GM23338 (cell line): Measurements from ENCODE around the gene ST7L. TPM values are rescaled to one million over a fixed set of nuclear protein-coding genes. Genes with fewer than 3 reads are reported as not detected.

Experiments
- EZH2 ChIP-seq: fragments of 200-600 bp; sonication (generic); IDR thresholded peaks from one replicate; pipeline ENCODE4 v1.8.0; 2017; ENCODE audit warnings: antibody characterized with exemption, mild to moderate bottlenecking, low read depth; ENCODE audit not compliant: unreplicated experiment
- EZH2phosphoT487 ChIP-seq: fragments of 200-600 bp; sonication (generic); IDR thresholded peaks from one replicate; pipeline ENCODE4 v1.8.1; 2018; ENCODE audit warnings: antibody characterized with exemption; ENCODE audit not compliant: unreplicated experiment
- POLR2AphosphoS5 ChIP-seq: IDR thresholded peaks from 2 replicates; pipeline ENCODE4 v1.6.1; 2016; ENCODE audit warnings: antibody characterized with exemption, low read depth
- STAT1 ChIP-seq: IDR thresholded peaks from one replicate; pipeline ENCODE4 v1.6.1; 2016; ENCODE audit warnings: antibody characterized with exemption; ENCODE audit not compliant: unreplicated experiment
- polyA plus RNA-seq: library from polyadenylated mRNA; unstranded; fragments of >200 nt; fragmentation: Nextera tagmentation; extraction: Ambion mirVana; gene quantifications from 2 replicates; pipeline ENCODE4 v1.2.1, GENCODE V29; 2016
- total RNA-seq: library from RNA; depleted of rRNA; stranded (reverse); fragments of >200 nt; shearing (Covaris generic); gene quantifications from 2 replicates; pipeline ENCODE4 v1.2.3, GENCODE V29; 2014
- TF ChIP-seq, protein P1 (sequence below): fragments of 250-450 bp; sonication (Bioruptor Pico); IDR thresholded peaks from 2 replicates; pipeline ENCODE4 v1.5.0; 2020; ENCODE audit warnings: mild to moderate bottlenecking, moderate library complexity
- TF ChIP-seq, protein P2 (sequence below): IDR thresholded peaks from 2 replicates; pipeline ENCODE4 v1.6.1; 2016; ENCODE audit warnings: antibody characterized with exemption
- TF ChIP-seq, protein P3 (sequence below): IDR thresholded peaks from one replicate; pipeline ENCODE4 v1.6.1; 2018; ENCODE audit warnings: antibody characterized with exemption; ENCODE audit not compliant: unreplicated experiment
- TF ChIP-seq, protein P4 (sequence below), 2 experiments: fragments of 200-600 bp in 1 of 2; sonication (generic) in 1 of 2; conservative IDR thresholded peaks; 2 replicates each; pipeline versions ENCODE4 v1.5.1 to v1.6.1; 2016 to 2017; ENCODE audit warnings: antibody characterized with exemption in 2 of 2, low read depth in 2 of 2, mild to moderate bottlenecking in 2 of 2, moderate library complexity in 1 of 2

ST7L gene
- total and polyA plus RNA-seq, 2 experiments from 2014 or later: 18.2 to 21.0 TPM

DNA sequence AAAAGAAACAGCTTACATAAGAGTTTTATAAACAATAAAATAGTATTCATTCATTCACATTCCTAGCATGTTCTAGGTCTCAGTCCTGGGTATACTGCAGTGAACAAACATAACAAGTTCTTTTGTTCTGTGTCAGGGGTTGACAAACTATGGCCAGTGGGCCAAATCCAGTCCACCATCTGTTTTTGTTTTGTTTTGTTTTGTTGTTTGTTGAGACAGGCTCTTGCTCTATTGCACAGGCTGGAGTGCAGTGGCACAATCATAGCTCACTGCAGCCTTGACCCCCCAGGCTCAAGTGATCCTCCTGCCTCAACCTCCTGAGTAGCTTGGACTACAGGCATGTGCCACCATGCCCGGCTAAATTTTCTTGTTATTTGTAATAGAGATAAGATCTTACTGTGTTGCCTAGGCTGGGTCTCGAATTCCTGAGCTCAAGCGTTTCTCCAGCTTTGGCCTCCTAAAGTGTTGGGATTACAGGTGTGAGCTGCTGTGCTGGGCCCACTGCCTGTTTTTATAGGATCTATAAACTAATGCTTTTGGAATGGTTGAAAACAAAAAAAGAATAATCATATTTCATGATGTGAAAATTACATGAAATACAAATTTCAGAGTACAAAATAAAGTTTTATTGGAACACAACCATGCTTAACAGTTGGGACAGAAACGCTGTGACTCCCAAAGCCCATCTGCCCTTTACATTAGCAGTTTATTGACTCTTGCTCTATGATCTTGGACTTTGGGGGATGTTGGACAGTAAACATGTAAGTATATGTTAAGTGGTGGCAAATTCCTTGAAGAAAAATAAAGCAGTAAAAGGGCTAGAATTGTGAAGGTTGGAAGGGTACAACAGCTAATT is 18.5 kb upstream of the ST7L start (continued):
- TF ChIP-seq, protein P1, sequence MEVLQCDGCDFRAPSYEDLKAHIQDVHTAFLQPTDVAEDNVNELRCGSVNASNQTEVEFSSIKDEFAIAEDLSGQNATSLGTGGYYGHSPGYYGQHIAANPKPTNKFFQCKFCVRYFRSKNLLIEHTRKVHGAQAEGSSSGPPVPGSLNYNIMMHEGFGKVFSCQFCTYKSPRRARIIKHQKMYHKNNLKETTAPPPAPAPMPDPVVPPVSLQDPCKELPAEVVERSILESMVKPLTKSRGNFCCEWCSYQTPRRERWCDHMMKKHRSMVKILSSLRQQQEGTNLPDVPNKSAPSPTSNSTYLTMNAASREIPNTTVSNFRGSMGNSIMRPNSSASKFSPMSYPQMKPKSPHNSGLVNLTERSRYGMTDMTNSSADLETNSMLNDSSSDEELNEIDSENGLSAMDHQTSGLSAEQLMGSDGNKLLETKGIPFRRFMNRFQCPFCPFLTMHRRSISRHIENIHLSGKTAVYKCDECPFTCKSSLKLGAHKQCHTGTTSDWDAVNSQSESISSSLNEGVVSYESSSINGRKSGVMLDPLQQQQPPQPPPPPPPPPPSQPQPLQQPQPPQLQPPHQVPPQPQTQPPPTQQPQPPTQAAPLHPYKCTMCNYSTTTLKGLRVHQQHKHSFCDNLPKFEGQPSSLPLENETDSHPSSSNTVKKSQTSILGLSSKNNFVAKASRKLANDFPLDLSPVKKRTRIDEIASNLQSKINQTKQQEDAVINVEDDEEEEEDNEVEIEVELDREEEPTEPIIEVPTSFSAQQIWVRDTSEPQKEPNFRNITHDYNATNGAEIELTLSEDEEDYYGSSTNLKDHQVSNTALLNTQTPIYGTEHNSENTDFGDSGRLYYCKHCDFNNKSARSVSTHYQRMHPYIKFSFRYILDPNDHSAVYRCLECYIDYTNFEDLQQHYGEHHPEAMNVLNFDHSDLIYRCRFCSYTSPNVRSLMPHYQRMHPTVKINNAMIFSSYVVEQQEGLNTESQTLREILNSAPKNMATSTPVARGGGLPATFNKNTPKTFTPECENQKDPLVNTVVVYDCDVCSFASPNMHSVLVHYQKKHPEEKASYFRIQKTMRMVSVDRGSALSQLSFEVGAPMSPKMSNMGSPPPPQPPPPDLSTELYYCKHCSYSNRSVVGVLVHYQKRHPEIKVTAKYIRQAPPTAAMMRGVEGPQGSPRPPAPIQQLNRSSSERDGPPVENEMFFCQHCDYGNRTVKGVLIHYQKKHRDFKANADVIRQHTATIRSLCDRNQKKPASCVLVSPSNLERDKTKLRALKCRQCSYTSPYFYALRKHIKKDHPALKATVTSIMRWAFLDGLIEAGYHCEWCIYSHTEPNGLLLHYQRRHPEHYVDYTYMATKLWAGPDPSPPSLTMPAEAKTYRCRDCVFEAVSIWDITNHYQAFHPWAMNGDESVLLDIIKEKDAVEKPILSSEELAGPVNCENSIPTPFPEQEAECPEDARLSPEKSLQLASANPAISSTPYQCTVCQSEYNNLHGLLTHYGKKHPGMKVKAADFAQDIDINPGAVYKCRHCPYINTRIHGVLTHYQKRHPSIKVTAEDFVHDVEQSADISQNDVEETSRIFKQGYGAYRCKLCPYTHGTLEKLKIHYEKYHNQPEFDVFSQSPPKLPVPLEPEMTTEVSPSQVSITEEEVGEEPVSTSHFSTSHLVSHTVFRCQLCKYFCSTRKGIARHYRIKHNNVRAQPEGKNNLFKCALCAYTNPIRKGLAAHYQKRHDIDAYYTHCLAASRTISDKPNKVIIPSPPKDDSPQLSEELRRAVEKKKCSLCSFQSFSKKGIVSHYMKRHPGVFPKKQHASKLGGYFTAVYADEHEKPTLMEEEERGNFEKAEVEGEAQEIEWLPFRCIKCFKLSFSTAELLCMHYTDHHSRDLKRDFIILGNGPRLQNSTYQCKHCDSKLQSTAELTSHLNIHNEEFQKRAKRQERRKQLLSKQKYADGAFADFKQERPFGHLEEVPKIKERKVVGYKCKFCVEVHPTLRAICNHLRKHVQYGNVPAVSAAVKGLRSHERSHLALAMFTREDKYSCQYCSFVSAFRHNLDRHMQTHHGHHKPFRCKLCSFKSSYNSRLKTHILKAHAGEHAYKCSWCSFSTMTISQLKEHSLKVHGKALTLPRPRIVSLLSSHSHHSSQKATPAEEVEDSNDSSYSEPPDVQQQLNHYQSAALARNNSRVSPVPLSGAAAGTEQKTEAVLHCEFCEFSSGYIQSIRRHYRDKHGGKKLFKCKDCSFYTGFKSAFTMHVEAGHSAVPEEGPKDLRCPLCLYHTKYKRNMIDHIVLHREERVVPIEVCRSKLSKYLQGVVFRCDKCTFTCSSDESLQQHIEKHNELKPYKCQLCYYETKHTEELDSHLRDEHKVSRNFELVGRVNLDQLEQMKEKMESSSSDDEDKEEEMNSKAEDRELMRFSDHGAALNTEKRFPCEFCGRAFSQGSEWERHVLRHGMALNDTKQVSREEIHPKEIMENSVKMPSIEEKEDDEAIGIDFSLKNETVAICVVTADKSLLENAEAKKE (CRISPR knock-in tag): no peak
- TF ChIP-seq POLR2AphosphoS5 (no peak), EZH2phosphoT487 (no peak), STAT1 (no peak), EZH2 (no peak)
- TF ChIP-seq, protein P2, sequence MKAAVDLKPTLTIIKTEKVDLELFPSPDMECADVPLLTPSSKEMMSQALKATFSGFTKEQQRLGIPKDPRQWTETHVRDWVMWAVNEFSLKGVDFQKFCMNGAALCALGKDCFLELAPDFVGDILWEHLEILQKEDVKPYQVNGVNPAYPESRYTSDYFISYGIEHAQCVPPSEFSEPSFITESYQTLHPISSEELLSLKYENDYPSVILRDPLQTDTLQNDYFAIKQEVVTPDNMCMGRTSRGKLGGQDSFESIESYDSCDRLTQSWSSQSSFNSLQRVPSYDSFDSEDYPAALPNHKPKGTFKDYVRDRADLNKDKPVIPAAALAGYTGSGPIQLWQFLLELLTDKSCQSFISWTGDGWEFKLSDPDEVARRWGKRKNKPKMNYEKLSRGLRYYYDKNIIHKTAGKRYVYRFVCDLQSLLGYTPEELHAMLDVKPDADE: no peak
- TF ChIP-seq, protein P3, sequence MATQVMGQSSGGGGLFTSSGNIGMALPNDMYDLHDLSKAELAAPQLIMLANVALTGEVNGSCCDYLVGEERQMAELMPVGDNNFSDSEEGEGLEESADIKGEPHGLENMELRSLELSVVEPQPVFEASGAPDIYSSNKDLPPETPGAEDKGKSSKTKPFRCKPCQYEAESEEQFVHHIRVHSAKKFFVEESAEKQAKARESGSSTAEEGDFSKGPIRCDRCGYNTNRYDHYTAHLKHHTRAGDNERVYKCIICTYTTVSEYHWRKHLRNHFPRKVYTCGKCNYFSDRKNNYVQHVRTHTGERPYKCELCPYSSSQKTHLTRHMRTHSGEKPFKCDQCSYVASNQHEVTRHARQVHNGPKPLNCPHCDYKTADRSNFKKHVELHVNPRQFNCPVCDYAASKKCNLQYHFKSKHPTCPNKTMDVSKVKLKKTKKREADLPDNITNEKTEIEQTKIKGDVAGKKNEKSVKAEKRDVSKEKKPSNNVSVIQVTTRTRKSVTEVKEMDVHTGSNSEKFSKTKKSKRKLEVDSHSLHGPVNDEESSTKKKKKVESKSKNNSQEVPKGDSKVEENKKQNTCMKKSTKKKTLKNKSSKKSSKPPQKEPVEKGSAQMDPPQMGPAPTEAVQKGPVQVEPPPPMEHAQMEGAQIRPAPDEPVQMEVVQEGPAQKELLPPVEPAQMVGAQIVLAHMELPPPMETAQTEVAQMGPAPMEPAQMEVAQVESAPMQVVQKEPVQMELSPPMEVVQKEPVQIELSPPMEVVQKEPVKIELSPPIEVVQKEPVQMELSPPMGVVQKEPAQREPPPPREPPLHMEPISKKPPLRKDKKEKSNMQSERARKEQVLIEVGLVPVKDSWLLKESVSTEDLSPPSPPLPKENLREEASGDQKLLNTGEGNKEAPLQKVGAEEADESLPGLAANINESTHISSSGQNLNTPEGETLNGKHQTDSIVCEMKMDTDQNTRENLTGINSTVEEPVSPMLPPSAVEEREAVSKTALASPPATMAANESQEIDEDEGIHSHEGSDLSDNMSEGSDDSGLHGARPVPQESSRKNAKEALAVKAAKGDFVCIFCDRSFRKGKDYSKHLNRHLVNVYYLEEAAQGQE: no peak
- TF ChIP-seq, protein P4, sequence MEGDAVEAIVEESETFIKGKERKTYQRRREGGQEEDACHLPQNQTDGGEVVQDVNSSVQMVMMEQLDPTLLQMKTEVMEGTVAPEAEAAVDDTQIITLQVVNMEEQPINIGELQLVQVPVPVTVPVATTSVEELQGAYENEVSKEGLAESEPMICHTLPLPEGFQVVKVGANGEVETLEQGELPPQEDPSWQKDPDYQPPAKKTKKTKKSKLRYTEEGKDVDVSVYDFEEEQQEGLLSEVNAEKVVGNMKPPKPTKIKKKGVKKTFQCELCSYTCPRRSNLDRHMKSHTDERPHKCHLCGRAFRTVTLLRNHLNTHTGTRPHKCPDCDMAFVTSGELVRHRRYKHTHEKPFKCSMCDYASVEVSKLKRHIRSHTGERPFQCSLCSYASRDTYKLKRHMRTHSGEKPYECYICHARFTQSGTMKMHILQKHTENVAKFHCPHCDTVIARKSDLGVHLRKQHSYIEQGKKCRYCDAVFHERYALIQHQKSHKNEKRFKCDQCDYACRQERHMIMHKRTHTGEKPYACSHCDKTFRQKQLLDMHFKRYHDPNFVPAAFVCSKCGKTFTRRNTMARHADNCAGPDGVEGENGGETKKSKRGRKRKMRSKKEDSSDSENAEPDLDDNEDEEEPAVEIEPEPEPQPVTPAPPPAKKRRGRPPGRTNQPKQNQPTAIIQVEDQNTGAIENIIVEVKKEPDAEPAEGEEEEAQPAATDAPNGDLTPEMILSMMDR (conservative IDR thresholded peaks at IDR 0.05; ENCODE audit: low read depth in 2 of 2): no peak
